Testis (tissue), 3 donors: ENCODE data around the gene AFAP1. TPM values are rescaled to one million over a fixed set of nuclear protein-coding genes. Genes with fewer than 3 reads are reported as not detected.

Source experiments
- DNase-seq: peaks from one replicate; pipeline ENCODE4 v3.0.0-alpha.2; 2019
- H3K27ac ChIP-seq, 2 donors: fragments of 200-600 bp; sonication (generic); one replicate each; pipeline ENCODE4 v1.5.1; 2019
- H3K27me3 ChIP-seq: fragments of 200-600 bp; sonication (generic); one replicate; pipeline ENCODE4 v1.5.1; 2019
- H3K36me3 ChIP-seq: fragments of 200-600 bp; sonication (generic); one replicate; pipeline ENCODE4 v1.5.1; 2017; ENCODE audit warnings: low read depth; ENCODE audit errors: missing control alignments
- H3K4me1 ChIP-seq: fragments of 200-600 bp; sonication (generic); one replicate; pipeline ENCODE4 v1.5.1; 2019
- H3K4me3 ChIP-seq, 2 donors: fragments of 200-600 bp; sonication (generic); one replicate each; pipeline ENCODE4 v1.5.1; 2017 to 2019
- H3K9me3 ChIP-seq: fragments of 200-600 bp; sonication (generic); one replicate; pipeline ENCODE4 v1.5.1; 2017
- CTCF ChIP-seq, 3 experiments: fragments of 450-650 bp in 2 of 3; fragments of 200-600 bp in 1 of 3; sonication (generic) in 1 of 3; IDR thresholded peaks; one replicate each; pipeline ENCODE4 v1.5.1; 2016 to 2019; ENCODE audit warnings: antibody characterized with exemption in 3 of 3, mild to moderate bottlenecking in 2 of 3, moderate library complexity in 1 of 3
- POLR2A ChIP-seq: fragments of 450-650 bp; IDR thresholded peaks from one replicate; pipeline ENCODE4 v1.6.1; 2017; ENCODE audit warnings: antibody characterized with exemption, mild to moderate bottlenecking, moderate library complexity
- WGBS, 2 donors: methylation state at CpG; one replicate each; pipeline ENCODE4 v1.1.5; 2018; 5-methylcytosine and 5-hydroxymethylcytosine counted together
- intact Hi-C: fragments of 100-400 bp; cut with DNase I; formaldehyde crosslinking; loops from one replicate; pipeline ENCODE4 v1.15.1; 2023; ENCODE audit warnings: low total_unique reads
- polyA plus RNA-seq: library from polyadenylated mRNA; stranded (reverse); fragments of 350-450 nt; fragmentation: Illumina TruSeq; extraction: RNeasy Lipid Tissue Mini Kit (QIAGEN cat#74804); gene quantifications from one replicate; pipeline ENCODE4 v1.2.3, GENCODE V29; 2014; ENCODE audit warnings: low read depth, low replicate concordance; ENCODE audit not compliant: insufficient read depth
- total RNA-seq, 2 donors: library from RNA; depleted of rRNA; stranded (reverse); fragments of >200 nt; gene quantifications; one replicate each; pipeline ENCODE4 v1.2.3, GENCODE V29; 2016

The AFAP1 gene
- total and polyA plus RNA-seq, 3 donors from 2014 or later = 23.1 to 52.4 (median 51.4) TPM

DNA sequence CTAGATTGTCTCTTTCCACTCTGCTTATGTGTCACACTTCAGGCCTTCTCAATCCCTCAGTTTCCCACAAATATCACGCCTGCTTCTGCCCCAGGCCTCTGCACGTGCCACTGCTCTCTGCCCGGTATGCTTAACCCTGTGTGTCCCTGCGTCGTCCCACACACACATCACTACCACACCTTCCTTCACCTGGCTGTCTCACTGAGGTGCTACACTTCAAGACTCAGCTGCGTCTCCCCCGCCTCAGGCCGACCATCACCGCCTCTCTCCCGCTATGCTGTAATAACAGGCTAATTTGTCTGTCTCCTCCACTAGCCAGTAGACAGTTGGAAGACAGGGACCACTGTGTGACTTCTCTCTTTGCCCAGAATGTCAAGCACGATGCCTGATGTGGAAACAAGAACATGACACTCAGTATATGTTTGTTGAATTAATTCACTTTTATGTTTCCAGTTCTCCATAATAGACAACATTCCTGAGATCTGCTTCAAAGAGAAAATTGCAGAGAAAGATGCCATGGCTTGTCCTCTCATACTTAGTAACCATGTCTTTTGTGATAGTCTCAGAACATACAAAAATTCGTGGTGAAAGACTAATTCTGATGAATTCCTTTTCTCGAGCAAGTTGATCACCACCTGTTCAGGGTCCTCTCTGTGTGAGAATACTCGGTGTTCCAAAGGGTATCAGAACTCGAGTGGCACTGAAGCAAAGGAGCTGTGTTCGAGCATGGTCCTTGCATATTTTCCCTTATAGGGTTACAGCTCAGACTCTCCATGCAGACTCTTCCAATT lies 54.2 kb downstream of the AFAP1 start:
- Histone ChIP-seq H3K36me3 (no peaks in the 10 kb centered on the region), H3K27me3 (no peaks in the 10 kb centered on the region), H3K9me3 (no peaks in the 10 kb centered on the region), H3K4me1 (no peaks in the 10 kb centered on the region), H3K27ac (no peak overlapping the region), H3K4me3 (no peak overlapping the region)
- TF ChIP-seq POLR2A = no peak
- no peak for TF ChIP-seq CTCF (IDR thresholded peaks at IDR 0.05)
- no peak for DNase-seq
- WGBS, 2 donors = 82 to 85% methylated on average over 16 of the region's 16 CpGs
- intact Hi-C loops = no loop called here

- Histone ChIP-seq H3K4me3 (no peak overlapping the region), H3K27ac (no peak overlapping the region), H3K36me3 (no peaks in the 10 kb centered on the region), H3K4me1 (no peaks in the 10 kb centered on the region), H3K9me3 (no peaks in the 10 kb centered on the region), H3K27me3 (no peaks in the 10 kb centered on the region)
- WGBS, 2 donors = 81 to 83% methylated on average over 7 of the region's 7 CpGs
- intact Hi-C loops = no loop called here
- no peak for DNase-seq
- no peak for TF ChIP-seq POLR2A
- TF ChIP-seq CTCF (IDR thresholded peaks at IDR 0.05) = no peak
Measured at GRCh38 chr4:7880683-7881082, 59.0 kb downstream of the AFAP1 start.

- no peak overlapping the region for H3K27ac ChIP-seq
- DNase-seq = no peak
- 56 to 86% methylated on average over 6 of the region's 6 CpGs for WGBS, 2 donors
- H3K27me3 ChIP-seq = no peaks in the 10 kb centered on the region
- no peaks in the 10 kb centered on the region for H3K4me1 ChIP-seq
- no peaks in the 10 kb centered on the region for H3K36me3 ChIP-seq
- no peak overlapping the region for H3K4me3 ChIP-seq
- intact Hi-C loops = no loop called here
- no peak for TF ChIP-seq POLR2A
- H3K9me3 ChIP-seq = no peaks in the 10 kb centered on the region
Measured at GRCh38 chr4:7879127-7879526, 60.5 kb downstream of the AFAP1 start.

GRCh38 chr4:7878323-7878722 lies 61.3 kb downstream of the AFAP1 start:
- DNase-seq = no peak
- Histone ChIP-seq H3K27me3 (no peaks in the 10 kb centered on the region), H3K36me3 (no peaks in the 10 kb centered on the region), H3K9me3 (no peaks in the 10 kb centered on the region), H3K4me3 (no peak overlapping the region), H3K27ac (no peak overlapping the region), H3K4me1 (no peaks in the 10 kb centered on the region)
- no peak for TF ChIP-seq CTCF (IDR thresholded peaks at IDR 0.05)
- TF ChIP-seq POLR2A = no peak
- 42 to 57% methylated on average over 6 of the region's 6 CpGs for WGBS, 2 donors
- intact Hi-C loops = no loop called here

DNA sequence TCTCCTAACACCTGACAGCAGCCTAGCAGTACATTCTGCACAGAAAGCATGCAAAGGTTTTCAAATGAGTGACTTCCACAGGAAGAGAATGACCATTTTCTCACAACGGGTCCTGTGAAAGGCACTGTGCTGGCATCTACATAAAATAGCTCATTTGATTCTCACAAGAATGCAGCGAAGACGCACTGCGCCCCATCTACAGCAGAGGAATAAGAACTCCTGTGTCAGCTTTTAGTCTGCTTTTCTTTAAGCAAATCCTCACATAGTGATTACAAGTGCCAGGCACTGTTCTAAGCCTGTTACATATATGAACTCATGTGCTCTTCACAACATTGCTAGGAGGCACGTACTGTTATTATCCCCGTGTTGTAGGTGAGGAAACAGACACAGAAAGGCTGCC lies 62.5 kb downstream of the AFAP1 start:
- Histone ChIP-seq H3K9me3 (no peaks in the 10 kb centered on the region), H3K36me3 (no peaks in the 10 kb centered on the region), H3K4me3 (no peak overlapping the region)

More for the DNA sequence above, 62.5 kb downstream of the AFAP1 start:
- no peak for TF ChIP-seq POLR2A
- TF ChIP-seq CTCF (IDR thresholded peaks at IDR 0.05) = no peak
- H3K4me1 ChIP-seq = no peaks in the 10 kb centered on the region
- intact Hi-C loops = no loop called here
- WGBS, 2 donors = 91 to 92% methylated on average over 6 of the region's 6 CpGs
- H3K27me3 ChIP-seq = no peaks in the 10 kb centered on the region
- DNase-seq = no peak
- H3K27ac ChIP-seq = no peak overlapping the region
